ENCODE measurements around the gene ATR.
"Not testable (repeated sequence)": the region's sequence is repeated elsewhere in the genome, so short reads cannot be mapped to it uniquely, and the experiment has no call there.

GRCh38 chr3:142552579-142552978, 26.0 kb downstream of the ATR start:
- not testable (repeated sequence) for TF ChIP-seq CTCF (IDR thresholded peaks at IDR 0.05 in 4 of 5, conservative IDR thresholded peaks at IDR 0.05 in 1 of 5); POLR2A (IDR thresholded peaks at IDR 0.05)
